Measurements from ENCODE around the gene SLCO1B1.

Gene SLCO1B1

DNA sequence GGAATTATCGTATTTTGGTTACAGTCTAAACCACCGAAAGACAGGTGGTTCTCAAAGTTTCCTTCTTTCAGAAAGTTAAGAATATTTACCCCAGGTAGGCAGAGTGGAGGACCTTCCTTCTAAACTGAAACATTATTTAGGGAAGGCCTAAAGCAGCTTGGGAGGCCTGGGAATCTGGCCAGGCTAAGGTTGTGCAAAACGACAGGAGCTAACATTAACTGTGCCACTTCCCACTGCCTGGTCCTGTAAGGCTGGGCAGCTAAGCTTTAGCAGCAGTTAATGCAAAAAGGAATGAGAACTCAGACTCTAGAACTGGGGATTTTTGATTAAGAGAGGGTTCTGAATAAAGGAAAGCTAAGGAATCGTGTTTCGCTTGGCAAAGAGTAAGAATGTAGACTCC is 121.1 kb downstream of the SLCO1B1 start:
- no peaks in the 10 kb centered on the region for H3K4me1 Mint-ChIP-seq (ENCODE audit: low read depth in 2 of 2)
- H3K27ac Mint-ChIP-seq, result no peak overlapping the region
- H3K4me3 Mint-ChIP-seq, result no peak overlapping the region
- H3K9me3 Mint-ChIP-seq, result no peaks in the 10 kb centered on the region
- DNase-seq, result no peak
- H3K36me3 Mint-ChIP-seq (ENCODE audit: insufficient read depth), result no peaks in the 10 kb centered on the region
- H3K27me3 Mint-ChIP-seq, result no peaks in the 10 kb centered on the region
- ATAC-seq (replicated peaks), result no peak

DNA sequence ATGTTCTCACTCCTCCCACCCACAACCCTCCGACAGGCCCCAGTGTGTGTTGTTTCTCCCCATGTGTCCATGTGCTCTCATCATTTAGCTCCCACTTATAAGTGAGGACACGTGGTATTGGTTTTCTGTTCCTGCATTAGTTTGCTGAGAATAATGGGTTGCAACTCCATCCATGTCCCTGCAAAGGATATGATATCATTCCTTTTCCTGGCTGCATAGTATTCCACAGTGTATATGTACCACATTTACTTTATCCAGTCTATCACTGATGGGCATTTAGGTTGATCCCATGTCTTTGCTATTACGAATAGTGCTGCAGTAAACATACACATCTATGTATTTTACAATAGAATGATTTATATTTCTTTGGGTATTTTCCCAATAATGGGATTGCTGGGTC is 126.2 kb downstream of the SLCO1B1 start:
- H3K27ac Mint-ChIP-seq, result no peak overlapping the region
- H3K27me3 Mint-ChIP-seq, result no peaks in the 10 kb centered on the region
- ATAC-seq (replicated peaks) (no peak), DNase-seq (no peak)
- H3K4me3 Mint-ChIP-seq, result no peak overlapping the region
- H3K4me1 Mint-ChIP-seq (ENCODE audit: low read depth in 2 of 2), result no peaks in the 10 kb centered on the region
- H3K36me3 Mint-ChIP-seq (ENCODE audit: insufficient read depth), result no peaks in the 10 kb centered on the region
- no peaks in the 10 kb centered on the region for H3K9me3 Mint-ChIP-seq

DNA sequence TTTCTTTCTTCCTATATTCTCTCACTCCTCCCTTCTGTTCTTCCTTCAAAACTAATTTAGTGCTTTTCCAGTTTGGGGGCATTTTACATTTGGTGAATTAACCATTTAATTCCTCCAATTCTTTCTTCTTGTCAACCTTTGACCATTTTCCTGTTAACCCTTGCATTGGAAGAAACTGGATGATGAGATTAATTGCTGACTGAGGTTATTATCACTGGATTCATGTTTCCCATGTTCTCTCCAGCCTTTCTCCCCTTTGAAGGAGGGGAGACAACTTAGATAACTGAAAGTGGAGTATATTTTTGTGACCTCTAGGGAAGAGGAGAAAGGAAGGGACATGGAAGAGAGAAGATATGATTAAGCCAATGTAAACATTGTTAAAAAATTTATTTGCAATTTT is 133.2 kb downstream of the SLCO1B1 start:
- ATAC-seq (replicated peaks) (no peak), DNase-seq (no peak)
- H3K27ac Mint-ChIP-seq, result no peak overlapping the region
- H3K27me3 Mint-ChIP-seq, result peaks cover 6 to 10% of the 10 kb centered on the region in 2 donors
- no peaks in the 10 kb centered on the region for H3K36me3 Mint-ChIP-seq (ENCODE audit: insufficient read depth)
- H3K9me3 Mint-ChIP-seq, result peaks cover 0 to 5% of the 10 kb centered on the region in 2 donors
- no peak overlapping the region for H3K4me3 Mint-ChIP-seq
- no peaks in the 10 kb centered on the region for H3K4me1 Mint-ChIP-seq (ENCODE audit: low read depth in 2 of 2)

DNA sequence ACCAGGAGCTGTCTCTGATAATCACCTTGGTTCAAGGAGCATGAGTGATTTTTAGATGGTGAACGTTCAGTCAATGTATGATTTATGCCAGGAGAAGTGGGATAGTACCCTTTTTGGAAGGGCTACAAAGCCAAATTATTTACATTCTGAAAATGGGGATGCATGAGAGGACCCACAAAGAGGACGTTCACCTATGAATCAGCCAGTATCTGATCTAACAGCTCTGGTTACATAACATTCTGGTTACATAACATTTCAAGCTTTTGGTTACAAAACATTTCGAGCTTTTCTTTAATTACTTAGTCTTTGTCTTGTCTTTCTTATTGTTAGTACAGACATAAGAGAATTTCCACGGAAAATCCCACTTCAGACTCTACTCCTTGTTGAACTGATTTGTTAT is 134.9 kb downstream of the SLCO1B1 start:
- DNase-seq, result no peak
- no peak overlapping the region for H3K27ac Mint-ChIP-seq
- no peak overlapping the region for H3K4me3 Mint-ChIP-seq
- H3K9me3 Mint-ChIP-seq, result peaks cover 0 to 5% of the 10 kb centered on the region in 2 donors
- H3K4me1 Mint-ChIP-seq (ENCODE audit: low read depth in 2 of 2), result no peaks in the 10 kb centered on the region
- H3K36me3 Mint-ChIP-seq (ENCODE audit: insufficient read depth), result no peaks in the 10 kb centered on the region
- peaks cover 6 to 10% of the 10 kb centered on the region in 2 donors for H3K27me3 Mint-ChIP-seq
- no peak for ATAC-seq (replicated peaks)

DNA sequence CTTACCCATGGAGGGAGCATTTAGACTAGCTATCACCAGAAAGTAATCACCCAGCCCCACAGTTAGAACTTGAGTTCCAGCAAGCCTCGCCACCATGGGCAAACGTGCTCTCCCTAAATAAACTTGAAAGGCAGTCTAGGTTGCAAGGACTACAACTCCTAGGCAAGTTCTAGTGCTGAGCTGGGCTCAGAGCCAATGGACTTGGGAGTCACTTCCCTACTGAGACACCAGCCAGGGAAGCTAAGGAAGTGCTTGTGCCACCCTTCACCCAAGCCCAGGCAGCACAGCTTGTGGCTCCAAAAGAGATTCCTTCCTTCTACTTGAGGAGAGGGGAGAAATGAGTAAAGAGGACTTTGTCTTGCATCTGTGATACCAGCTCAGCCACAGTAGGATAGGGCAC is 145.8 kb downstream of the SLCO1B1 start:
- H3K4me1 Mint-ChIP-seq (ENCODE audit: low read depth in 2 of 2), result no peaks in the 10 kb centered on the region
- no peak overlapping the region for H3K4me3 Mint-ChIP-seq
- H3K36me3 Mint-ChIP-seq (ENCODE audit: insufficient read depth), result no peaks in the 10 kb centered on the region
- peaks cover 38 to 45% of the 10 kb centered on the region in 2 donors for H3K27me3 Mint-ChIP-seq
- no peaks in the 10 kb centered on the region for H3K9me3 Mint-ChIP-seq
- DNase-seq (no peak), ATAC-seq (replicated peaks) (no peak)
- no peak overlapping the region for H3K27ac Mint-ChIP-seq
